ENCODE measurements around the gene TMEM43. TPM values are rescaled to one million over a fixed set of nuclear protein-coding genes. Genes with fewer than 3 reads are reported as not detected.

The TMEM43 gene
- total RNA-seq, 1 donor from 2014 or later = 39.7 TPM

DNA sequence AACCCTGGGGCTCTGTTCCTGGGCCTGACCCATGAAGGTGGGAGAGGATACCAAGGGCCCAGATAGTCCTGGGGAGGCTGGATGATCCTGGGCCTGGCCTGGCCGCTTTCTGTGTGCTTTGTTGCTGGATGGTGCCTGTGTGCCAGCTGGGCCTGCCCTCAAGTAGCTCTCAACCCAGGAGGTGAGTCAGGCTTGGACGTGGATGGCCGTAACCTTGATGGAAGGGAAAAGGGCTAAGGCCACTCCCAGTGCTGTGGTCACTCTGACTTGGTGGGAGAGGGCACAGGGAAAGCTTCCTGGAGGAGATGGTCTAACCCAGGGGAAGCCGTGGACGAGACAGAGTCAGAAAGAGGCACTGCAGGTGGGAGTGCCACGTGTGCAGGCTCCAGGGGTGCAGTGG lies 9.4 kb downstream of the TMEM43 start:
- Histone ChIP-seq H3K4me1 (ENCODE audit: control insufficient read depth in 3 of 3, insufficient read depth in 3 of 3, low read length in 3 of 3) (peaks cover 19 to 37% (median 26%) of the 10 kb centered on the region in 3 donors), H3K9ac (ENCODE audit: low read depth in 1 of 3, low read length in 3 of 3) (no peak overlapping the region), H3K27ac (ENCODE audit: low read depth, low read length) (no peak overlapping the region), H3K36me3 (ENCODE audit: control insufficient read depth in 3 of 3, insufficient read depth in 3 of 3, low read length in 3 of 3) (peaks cover 74 to 84% (median 76%) of the 10 kb centered on the region in 3 donors), H3K4me3 (ENCODE audit: low read length in 3 of 3) (no peak overlapping the region), H3K27me3 (ENCODE audit: control insufficient read depth in 3 of 3, insufficient read depth in 3 of 3, low read length in 3 of 3) (no peaks in the 10 kb centered on the region), H3K9me3 (ENCODE audit: control insufficient read depth in 3 of 3, low read length in 3 of 3) (no peaks in the 10 kb centered on the region)

- Histone ChIP-seq H3K9ac (ENCODE audit: low read depth in 1 of 3, low read length in 3 of 3) (no peak overlapping the region), H3K9me3 (ENCODE audit: control insufficient read depth in 3 of 3, low read length in 3 of 3) (no peaks in the 10 kb centered on the region), H3K27ac (ENCODE audit: low read depth, low read length) (peak overlapping the region; percentile 94), H3K27me3 (ENCODE audit: control insufficient read depth in 3 of 3, insufficient read depth in 3 of 3, low read length in 3 of 3) (no peaks in the 10 kb centered on the region), H3K4me1 (ENCODE audit: control insufficient read depth in 3 of 3, insufficient read depth in 3 of 3, low read length in 3 of 3) (peaks cover 19 to 42% (median 26%) of the 10 kb centered on the region in 3 donors), H3K4me3 (ENCODE audit: low read length in 3 of 3) (no peak overlapping the region), H3K36me3 (ENCODE audit: control insufficient read depth in 3 of 3, insufficient read depth in 3 of 3, low read length in 3 of 3) (peaks cover 72 to 84% (median 78%) of the 10 kb centered on the region in 3 donors)
Measured at GRCh38 chr3:14135581-14135980, 10.7 kb downstream of the TMEM43 start.

DNA sequence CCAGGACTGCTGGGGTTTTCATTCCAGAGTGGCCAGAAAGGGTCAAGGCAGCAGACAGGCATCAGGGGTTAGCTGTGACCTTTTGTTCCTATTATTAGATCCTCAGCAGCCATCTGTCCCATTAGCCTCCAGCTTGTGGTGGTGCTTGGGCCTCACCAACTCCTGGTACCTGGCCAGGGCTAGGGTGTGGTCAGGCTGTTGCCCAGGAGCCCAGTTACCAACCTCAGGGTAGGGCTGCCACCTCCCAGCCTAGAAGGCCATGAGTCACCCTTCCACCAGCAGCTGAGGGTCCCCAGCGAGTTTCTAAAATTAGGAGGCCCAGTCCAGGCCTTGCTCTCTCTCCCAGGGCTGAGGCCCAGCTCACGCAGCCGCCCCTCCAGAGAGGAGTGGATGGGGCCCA lies 12.2 kb downstream of the TMEM43 start:
- peak overlapping the region; percentile 52 to 77 (median 66) for H3K9ac ChIP-seq (ENCODE audit: low read depth in 1 of 3, low read length in 3 of 3)
- peak overlapping the region; percentile 94 for H3K27ac ChIP-seq (ENCODE audit: low read depth, low read length)
- H3K4me3 ChIP-seq (ENCODE audit: low read length in 3 of 3) = no peak overlapping the region
- H3K27me3 ChIP-seq (ENCODE audit: control insufficient read depth in 3 of 3, insufficient read depth in 3 of 3, low read length in 3 of 3) = no peaks in the 10 kb centered on the region
- H3K9me3 ChIP-seq (ENCODE audit: control insufficient read depth in 3 of 3, low read length in 3 of 3) = no peaks in the 10 kb centered on the region
- H3K36me3 ChIP-seq (ENCODE audit: control insufficient read depth in 3 of 3, insufficient read depth in 3 of 3, low read length in 3 of 3) = peaks cover 61 to 81% (median 74%) of the 10 kb centered on the region in 3 donors
- peaks cover 24 to 48% (median 30%) of the 10 kb centered on the region in 3 donors for H3K4me1 ChIP-seq (ENCODE audit: control insufficient read depth in 3 of 3, insufficient read depth in 3 of 3, low read length in 3 of 3)

DNA sequence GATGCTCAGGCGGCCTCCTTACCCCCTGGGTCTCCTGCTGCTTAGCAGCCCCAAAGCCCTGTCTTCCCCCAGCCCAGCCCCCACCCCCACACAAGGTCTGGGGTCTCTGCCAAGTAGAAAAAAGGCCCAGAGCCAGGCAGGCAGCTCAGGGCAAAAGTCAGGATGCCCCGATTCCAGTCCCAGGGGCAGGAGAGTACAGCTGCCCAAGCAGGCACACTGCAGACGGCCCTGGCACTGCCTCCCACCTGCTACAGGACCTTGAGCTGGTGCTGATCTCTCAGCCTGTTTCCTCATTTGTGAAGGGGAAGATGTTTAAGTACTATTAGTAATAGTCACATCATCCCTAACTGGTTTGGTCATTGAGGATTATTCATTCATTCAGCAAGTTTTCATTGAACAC lies 12.6 kb downstream of the TMEM43 start:
- Histone ChIP-seq H3K4me3 (ENCODE audit: low read length in 3 of 3) (peak overlapping the region in 2 of 3 donors; percentile 22 to 27), H3K36me3 (ENCODE audit: control insufficient read depth in 3 of 3, insufficient read depth in 3 of 3, low read length in 3 of 3) (peaks cover 59 to 79% (median 74%) of the 10 kb centered on the region in 3 donors), H3K27me3 (ENCODE audit: control insufficient read depth in 3 of 3, insufficient read depth in 3 of 3, low read length in 3 of 3) (no peaks in the 10 kb centered on the region), H3K4me1 (ENCODE audit: control insufficient read depth in 3 of 3, insufficient read depth in 3 of 3, low read length in 3 of 3) (peaks cover 24 to 50% (median 30%) of the 10 kb centered on the region in 3 donors), H3K9me3 (ENCODE audit: control insufficient read depth in 3 of 3, low read length in 3 of 3) (no peaks in the 10 kb centered on the region), H3K27ac (ENCODE audit: low read depth, low read length) (peak overlapping the region; percentile 94), H3K9ac (ENCODE audit: low read depth in 1 of 3, low read length in 3 of 3) (peak overlapping the region in 2 of 3 donors; percentile 42 to 77)

DNA sequence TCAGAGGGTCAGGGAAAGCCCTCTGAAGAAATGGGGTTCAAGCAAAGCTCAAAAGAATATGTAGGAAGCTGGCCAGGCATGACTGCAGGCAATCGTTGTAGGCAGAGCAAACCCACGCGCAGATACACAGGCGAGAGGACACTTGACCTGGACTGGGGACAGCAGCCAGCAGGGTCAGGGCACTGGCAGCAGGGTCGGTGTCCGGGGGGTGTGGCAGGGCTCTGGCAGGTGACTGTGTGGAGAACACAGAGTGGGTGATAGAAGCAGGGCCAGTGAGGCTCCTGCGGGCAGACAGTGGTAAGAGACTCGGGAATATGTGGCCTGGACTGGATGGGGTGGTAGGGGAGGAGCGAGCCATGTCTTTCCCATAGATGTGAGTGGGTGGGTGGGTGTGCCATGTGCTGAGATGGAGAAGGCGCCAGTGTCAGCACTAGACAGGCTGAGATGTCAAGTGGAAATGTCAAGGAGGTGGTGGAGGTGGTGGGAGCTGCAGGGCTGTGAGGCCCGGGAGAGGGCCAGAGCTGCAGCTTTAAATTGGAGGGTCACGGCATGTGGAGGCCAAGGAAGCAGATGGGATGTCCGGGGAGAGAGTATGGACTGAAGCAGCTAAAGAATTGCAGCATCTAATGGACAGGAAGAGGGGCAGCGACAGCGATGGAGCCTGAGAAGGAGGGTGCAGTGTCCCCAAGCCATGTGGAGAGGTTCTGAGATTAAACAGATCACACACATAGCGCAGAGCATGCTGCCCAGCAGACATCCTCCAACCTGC lies 13.4 kb downstream of the TMEM43 start:
- Histone ChIP-seq H3K4me1 (ENCODE audit: control insufficient read depth in 3 of 3, insufficient read depth in 3 of 3, low read length in 3 of 3) (peaks cover 24 to 50% (median 30%) of the 10 kb centered on the region in 3 donors), H3K9me3 (ENCODE audit: control insufficient read depth in 3 of 3, low read length in 3 of 3) (no peaks in the 10 kb centered on the region), H3K9ac (ENCODE audit: low read depth in 1 of 3, low read length in 3 of 3) (peak overlapping the region in 2 of 3 donors; percentile 42 to 57), H3K36me3 (ENCODE audit: control insufficient read depth in 3 of 3, insufficient read depth in 3 of 3, low read length in 3 of 3) (peaks cover 51 to 70% (median 65%) of the 10 kb centered on the region in 3 donors), H3K27ac (ENCODE audit: low read depth, low read length) (peak overlapping the region; percentile 94), H3K4me3 (ENCODE audit: low read length in 3 of 3) (no peak overlapping the region), H3K27me3 (ENCODE audit: control insufficient read depth in 3 of 3, insufficient read depth in 3 of 3, low read length in 3 of 3) (no peaks in the 10 kb centered on the region)

DNA sequence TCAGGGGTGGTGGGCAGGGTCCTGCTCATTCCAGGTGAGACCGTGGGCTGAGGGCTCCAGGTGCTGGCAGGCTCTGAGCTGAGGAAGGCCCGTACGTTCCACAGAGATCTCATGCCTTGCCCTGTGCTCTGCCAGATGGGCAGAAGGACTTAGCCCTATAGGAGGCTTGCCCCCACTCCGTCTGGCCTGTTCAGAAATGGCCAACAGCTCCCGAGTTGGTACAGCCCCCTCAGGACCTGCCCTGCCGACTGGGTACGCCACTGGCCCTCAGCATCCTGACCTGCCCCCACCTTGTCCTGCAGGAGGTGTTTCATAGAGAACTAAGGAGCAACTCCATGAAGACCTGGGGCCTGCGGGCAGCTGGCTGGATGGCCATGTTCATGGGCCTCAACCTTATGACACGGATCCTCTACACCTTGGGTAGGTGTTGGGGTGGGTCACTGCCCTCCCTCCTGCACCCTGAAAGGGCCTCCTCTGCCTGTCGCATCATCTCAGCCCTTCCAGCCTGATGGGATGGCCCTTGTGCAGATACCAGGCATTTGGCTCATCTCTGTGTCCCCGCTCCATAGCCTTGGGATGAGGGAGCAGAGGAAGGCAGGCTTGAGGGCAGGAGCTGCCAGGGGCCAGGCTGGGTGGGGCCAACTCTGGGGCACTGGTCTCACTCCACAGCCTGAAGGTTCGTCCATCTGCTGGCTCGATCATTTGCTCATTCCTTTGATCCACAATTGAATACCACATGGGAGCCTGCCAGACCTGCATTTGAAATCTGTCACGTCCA lies 14.2 kb downstream of the TMEM43 start:
- Histone ChIP-seq H3K9ac (ENCODE audit: low read depth in 1 of 3, low read length in 3 of 3) (peak overlapping the region in 1 of 3 donors; percentile 8), H3K4me1 (ENCODE audit: control insufficient read depth in 3 of 3, insufficient read depth in 3 of 3, low read length in 3 of 3) (peaks cover 29 to 54% (median 35%) of the 10 kb centered on the region in 3 donors), H3K4me3 (ENCODE audit: low read length in 3 of 3) (no peak overlapping the region), H3K9me3 (ENCODE audit: control insufficient read depth in 3 of 3, low read length in 3 of 3) (no peaks in the 10 kb centered on the region), H3K27ac (ENCODE audit: low read depth, low read length) (peak overlapping the region; percentile 94), H3K27me3 (ENCODE audit: control insufficient read depth in 3 of 3, insufficient read depth in 3 of 3, low read length in 3 of 3) (no peaks in the 10 kb centered on the region), H3K36me3 (ENCODE audit: control insufficient read depth in 3 of 3, insufficient read depth in 3 of 3, low read length in 3 of 3) (peaks cover 43 to 63% (median 59%) of the 10 kb centered on the region in 3 donors)

- Histone ChIP-seq H3K9ac (ENCODE audit: low read depth in 1 of 3, low read length in 3 of 3) (peak overlapping the region in 1 of 3 donors; percentile 8), H3K4me1 (ENCODE audit: control insufficient read depth in 3 of 3, insufficient read depth in 3 of 3, low read length in 3 of 3) (peaks cover 35 to 61% (median 39%) of the 10 kb centered on the region in 3 donors), H3K9me3 (ENCODE audit: control insufficient read depth in 3 of 3, low read length in 3 of 3) (no peaks in the 10 kb centered on the region), H3K4me3 (ENCODE audit: low read length in 3 of 3) (no peak overlapping the region), H3K27me3 (ENCODE audit: control insufficient read depth in 3 of 3, insufficient read depth in 3 of 3, low read length in 3 of 3) (no peaks in the 10 kb centered on the region), H3K36me3 (ENCODE audit: control insufficient read depth in 3 of 3, insufficient read depth in 3 of 3, low read length in 3 of 3) (peaks cover 36 to 56% (median 53%) of the 10 kb centered on the region in 3 donors), H3K27ac (ENCODE audit: low read depth, low read length) (no peak overlapping the region)
Measured at GRCh38 chr3:14139771-14140170, 14.9 kb downstream of the TMEM43 start.

DNA sequence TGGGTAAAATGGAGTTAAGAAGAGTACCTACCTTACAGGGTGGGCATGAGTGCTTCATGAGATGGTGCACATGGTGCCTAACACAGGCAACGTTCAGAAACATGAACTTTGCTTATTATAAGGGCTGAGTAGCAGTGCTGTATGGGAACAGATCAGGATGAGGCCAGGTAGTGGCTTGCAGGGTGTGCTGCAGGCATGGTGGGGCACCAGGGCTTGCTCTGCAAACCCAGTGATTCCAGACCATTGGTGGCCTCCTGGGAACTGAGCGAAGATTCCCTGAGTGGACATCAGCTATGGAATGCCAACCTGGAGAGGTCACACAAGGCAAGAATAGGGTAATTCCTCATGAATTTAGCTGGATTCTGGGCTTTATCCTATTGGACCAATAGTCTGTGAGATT lies 15.8 kb downstream of the TMEM43 start:
- peaks cover 44 to 68% (median 47%) of the 10 kb centered on the region in 3 donors for H3K4me1 ChIP-seq (ENCODE audit: control insufficient read depth in 3 of 3, insufficient read depth in 3 of 3, low read length in 3 of 3)
- H3K27ac ChIP-seq (ENCODE audit: low read depth, low read length) = no peak overlapping the region
- no peak overlapping the region for H3K4me3 ChIP-seq (ENCODE audit: low read length in 3 of 3)
- no peak overlapping the region for H3K9ac ChIP-seq (ENCODE audit: low read depth in 1 of 3, low read length in 3 of 3)
- H3K27me3 ChIP-seq (ENCODE audit: control insufficient read depth in 3 of 3, insufficient read depth in 3 of 3, low read length in 3 of 3) = no peaks in the 10 kb centered on the region
- no peaks in the 10 kb centered on the region for H3K9me3 ChIP-seq (ENCODE audit: control insufficient read depth in 3 of 3, low read length in 3 of 3)
- peaks cover 29 to 47% (median 44%) of the 10 kb centered on the region in 3 donors for H3K36me3 ChIP-seq (ENCODE audit: control insufficient read depth in 3 of 3, insufficient read depth in 3 of 3, low read length in 3 of 3)

DNA sequence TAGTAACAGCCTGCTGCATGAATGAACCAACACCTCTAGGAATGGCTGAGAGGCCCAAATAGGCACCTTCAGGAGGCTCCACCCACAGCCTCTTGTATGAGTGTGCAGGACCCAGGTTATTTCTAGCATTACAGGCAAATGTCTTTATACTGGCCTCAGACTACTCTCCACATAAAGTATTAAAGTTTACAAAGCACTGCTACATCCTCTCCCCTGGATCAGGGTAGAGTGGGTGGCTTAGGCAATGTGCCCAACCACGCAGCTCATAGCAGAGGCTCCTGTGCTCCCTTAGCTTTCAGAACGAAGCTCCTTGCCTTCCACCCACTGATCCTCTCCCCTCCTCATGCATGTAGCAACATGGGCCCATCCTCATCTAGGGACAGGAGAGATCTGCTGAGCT lies 16.3 kb downstream of the TMEM43 start:
- Histone ChIP-seq H3K36me3 (ENCODE audit: control insufficient read depth in 3 of 3, insufficient read depth in 3 of 3, low read length in 3 of 3) (peaks cover 29 to 44% (median 44%) of the 10 kb centered on the region in 3 donors), H3K4me3 (ENCODE audit: low read length in 3 of 3) (no peak overlapping the region), H3K27me3 (ENCODE audit: control insufficient read depth in 3 of 3, insufficient read depth in 3 of 3, low read length in 3 of 3) (no peaks in the 10 kb centered on the region), H3K27ac (ENCODE audit: low read depth, low read length) (no peak overlapping the region), H3K9ac (ENCODE audit: low read depth in 1 of 3, low read length in 3 of 3) (no peak overlapping the region), H3K9me3 (ENCODE audit: control insufficient read depth in 3 of 3, low read length in 3 of 3) (no peaks in the 10 kb centered on the region), H3K4me1 (ENCODE audit: control insufficient read depth in 3 of 3, insufficient read depth in 3 of 3, low read length in 3 of 3) (peaks cover 47 to 67% (median 51%) of the 10 kb centered on the region in 3 donors)
